ENCODE measurements around the gene CDK14. TPM values are rescaled to one million over a fixed set of nuclear protein-coding genes. Genes with fewer than 3 reads are reported as not detected.

The CDK14 gene
- total RNA-seq, 4 donors from 2014 or later, result 22.2 to 36.3 (median 28.6) TPM

DNA sequence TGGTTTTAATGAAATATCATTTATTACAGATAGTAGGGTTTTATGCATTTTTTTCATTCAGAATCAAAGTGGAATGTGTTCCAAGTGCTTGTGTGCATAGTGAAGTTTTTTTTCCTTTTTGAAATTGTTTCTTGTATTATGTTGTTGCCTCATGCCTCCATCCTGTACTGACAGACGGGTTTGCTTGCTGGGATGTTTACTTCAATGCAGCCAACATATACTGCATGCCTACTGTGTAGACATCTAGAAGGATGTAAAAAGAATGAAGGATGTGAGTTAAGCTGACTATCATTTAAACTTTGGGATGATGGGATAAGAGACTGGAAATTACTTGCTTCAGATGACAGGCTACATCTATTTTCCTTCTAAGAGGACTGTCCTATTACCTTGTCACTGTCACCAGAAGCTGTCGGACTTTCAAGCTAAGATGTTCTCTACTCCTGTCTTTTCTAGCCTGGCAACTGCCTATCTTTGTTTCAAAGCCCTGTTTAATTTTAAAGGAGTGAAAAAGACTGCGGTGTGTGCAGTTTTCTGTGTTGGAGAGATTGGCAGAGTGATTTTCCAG lies 243.7 kb downstream of the CDK14 start:
- Histone ChIP-seq H3K4me3 (no peak overlapping the region), H3K27me3 (no peaks in the 10 kb centered on the region), H3K36me3 (no peaks in the 10 kb centered on the region), H3K9me3 (peaks cover 0 to 15% (median 0%) of the 10 kb centered on the region in 4 donors), H3K27ac (no peak overlapping the region), H3K4me1 (peaks cover 0 to 15% (median 0%) of the 10 kb centered on the region in 4 donors)
- no peak for DNase-seq (ENCODE audit: low spot score in 2 of 2)
- 76 to 91% methylated on average over 3 of the region's 3 CpGs for WGBS, 2 donors
- TF ChIP-seq POLR2A (IDR thresholded peaks at IDR 0.05), result no peak
- TF ChIP-seq, protein P1, sequence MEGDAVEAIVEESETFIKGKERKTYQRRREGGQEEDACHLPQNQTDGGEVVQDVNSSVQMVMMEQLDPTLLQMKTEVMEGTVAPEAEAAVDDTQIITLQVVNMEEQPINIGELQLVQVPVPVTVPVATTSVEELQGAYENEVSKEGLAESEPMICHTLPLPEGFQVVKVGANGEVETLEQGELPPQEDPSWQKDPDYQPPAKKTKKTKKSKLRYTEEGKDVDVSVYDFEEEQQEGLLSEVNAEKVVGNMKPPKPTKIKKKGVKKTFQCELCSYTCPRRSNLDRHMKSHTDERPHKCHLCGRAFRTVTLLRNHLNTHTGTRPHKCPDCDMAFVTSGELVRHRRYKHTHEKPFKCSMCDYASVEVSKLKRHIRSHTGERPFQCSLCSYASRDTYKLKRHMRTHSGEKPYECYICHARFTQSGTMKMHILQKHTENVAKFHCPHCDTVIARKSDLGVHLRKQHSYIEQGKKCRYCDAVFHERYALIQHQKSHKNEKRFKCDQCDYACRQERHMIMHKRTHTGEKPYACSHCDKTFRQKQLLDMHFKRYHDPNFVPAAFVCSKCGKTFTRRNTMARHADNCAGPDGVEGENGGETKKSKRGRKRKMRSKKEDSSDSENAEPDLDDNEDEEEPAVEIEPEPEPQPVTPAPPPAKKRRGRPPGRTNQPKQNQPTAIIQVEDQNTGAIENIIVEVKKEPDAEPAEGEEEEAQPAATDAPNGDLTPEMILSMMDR (IDR thresholded peaks at IDR 0.05), result no peak
- TF ChIP-seq EP300 (IDR thresholded peaks at IDR 0.05), result no peak

DNA sequence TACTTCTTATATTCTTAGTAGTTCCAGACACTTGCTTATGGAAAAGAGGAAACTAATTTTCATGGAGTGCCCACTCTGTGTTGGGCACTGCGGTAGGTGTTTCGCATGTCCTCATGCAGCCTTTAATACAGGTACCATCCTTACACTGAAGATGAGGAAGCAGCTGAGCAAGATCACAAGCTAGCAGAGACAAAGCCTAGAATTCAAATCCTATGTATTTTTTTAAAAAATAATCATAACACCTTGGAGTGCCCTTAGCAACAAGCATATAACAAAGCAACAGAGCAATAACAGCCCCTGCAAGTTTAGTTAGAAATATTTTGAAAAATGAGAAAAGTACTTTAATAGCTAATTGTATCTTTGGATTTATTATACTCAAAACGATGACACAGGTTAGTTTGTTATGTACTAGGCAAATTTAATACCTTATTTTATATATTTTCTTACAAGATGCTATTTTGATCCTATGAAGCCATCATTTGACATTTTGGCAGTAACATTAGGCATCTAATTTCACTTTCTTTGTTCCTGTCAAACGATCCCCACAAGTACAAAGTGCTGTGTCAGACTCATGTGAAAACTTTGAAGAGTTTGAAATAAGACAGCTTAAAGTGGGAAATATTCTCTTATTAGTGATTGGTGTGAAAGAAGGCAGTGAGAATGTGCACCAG lies 245.8 kb downstream of the CDK14 start:
- Histone ChIP-seq H3K27ac (no peak overlapping the region), H3K36me3 (no peaks in the 10 kb centered on the region), H3K4me1 (peaks cover 0 to 17% (median 0%) of the 10 kb centered on the region in 4 donors), H3K4me3 (no peak overlapping the region), H3K9me3 (peaks cover 0 to 15% (median 0%) of the 10 kb centered on the region in 4 donors), H3K27me3 (no peaks in the 10 kb centered on the region)
- no peak for TF ChIP-seq POLR2A (IDR thresholded peaks at IDR 0.05)
- TF ChIP-seq, protein P1 (IDR thresholded peaks at IDR 0.05), result no peak
- no peak for TF ChIP-seq EP300 (IDR thresholded peaks at IDR 0.05)
- 74 to 79% methylated on average over 4 of the region's 4 CpGs for WGBS, 2 donors
- no peak for DNase-seq (ENCODE audit: low spot score in 2 of 2)

- Histone ChIP-seq H3K27ac (no peak overlapping the region), H3K4me1 (peaks cover 0 to 17% (median 0%) of the 10 kb centered on the region in 4 donors), H3K4me3 (no peak overlapping the region), H3K36me3 (no peaks in the 10 kb centered on the region), H3K9me3 (peaks cover 0 to 15% (median 0%) of the 10 kb centered on the region in 4 donors), H3K27me3 (no peaks in the 10 kb centered on the region)
- DNase-seq (ENCODE audit: low spot score in 2 of 2), result no peak
- TF ChIP-seq POLR2A (IDR thresholded peaks at IDR 0.05), result no peak
- TF ChIP-seq, protein P1 (IDR thresholded peaks at IDR 0.05), result no peak
- TF ChIP-seq EP300 (IDR thresholded peaks at IDR 0.05), result no peak
- WGBS, 2 donors, result 75 to 82% methylated on average over 4 of the region's 4 CpGs
Observed at GRCh38 chr7:90842430-90842788, 246.3 kb downstream of the CDK14 start.

GRCh38 chr7:90843472-90843871 lies 247.4 kb downstream of the CDK14 start:
- DNase-seq (ENCODE audit: low spot score in 2 of 2), result no peak

GRCh38 chr7:90844421-90844820 lies 248.3 kb downstream of the CDK14 start:
- TF ChIP-seq, protein P1 (IDR thresholded peaks at IDR 0.05), result no peak
- no peak for TF ChIP-seq EP300 (IDR thresholded peaks at IDR 0.05)
- no peak for TF ChIP-seq POLR2A (IDR thresholded peaks at IDR 0.05)
- 63 to 67% methylated on average over 1 of the region's 1 CpG for WGBS, 2 donors
- no peaks in the 10 kb centered on the region for H3K9me3 ChIP-seq
- H3K4me1 ChIP-seq, result peaks cover 0 to 17% (median 0%) of the 10 kb centered on the region in 4 donors
- no peaks in the 10 kb centered on the region for H3K27me3 ChIP-seq
- DNase-seq (ENCODE audit: low spot score in 2 of 2), result no peak
- no peak overlapping the region for H3K4me3 ChIP-seq
- H3K36me3 ChIP-seq, result no peaks in the 10 kb centered on the region
- no peak overlapping the region for H3K27ac ChIP-seq

More at GRCh38 chr7:90843472-90843871, 247.4 kb downstream of the CDK14 start:
- Histone ChIP-seq H3K4me3 (no peak overlapping the region), H3K4me1 (peaks cover 0 to 17% (median 0%) of the 10 kb centered on the region in 4 donors), H3K27me3 (no peaks in the 10 kb centered on the region), H3K36me3 (no peaks in the 10 kb centered on the region), H3K9me3 (peaks cover 0 to 8% (median 0%) of the 10 kb centered on the region in 4 donors), H3K27ac (no peak overlapping the region)
- TF ChIP-seq POLR2A (IDR thresholded peaks at IDR 0.05) (no peak), EP300 (IDR thresholded peaks at IDR 0.05) (no peak)
- TF ChIP-seq, protein P1 (IDR thresholded peaks at IDR 0.05), result no peak
